Measurements from ENCODE around the gene NT5C. TPM values are rescaled to one million over a fixed set of nuclear protein-coding genes. Genes with fewer than 3 reads are reported as not detected.

The NT5C gene
- total RNA-seq, 1 experiment from 2014 or later, result 115 TPM

- Histone ChIP-seq H3K4me1 (ENCODE audit: control insufficient read depth in 1 of 2, insufficient read depth in 2 of 2, low read length in 2 of 2) (peaks cover 31 to 40% of the 10 kb centered on the region in 2 experiments), H3K4me3 (replicated peaks in 1 of 2; ENCODE audit: low read depth in 1 of 2, low read length in 2 of 2) (no peak overlapping the region), H3K4me2 (ENCODE audit: low read length) (no peak overlapping the region), H2AFZ (ENCODE audit: low read depth, low read length, poor library complexity, severe bottlenecking) (no peak overlapping the region), H3K27me3 (ENCODE audit: insufficient read depth, low read length) (no peaks in the 10 kb centered on the region), H3K9me2 (ENCODE audit: insufficient read depth) (no peaks in the 10 kb centered on the region), H3K9ac (ENCODE audit: low read length) (no peak overlapping the region), H3K79me2 (ENCODE audit: insufficient read depth, low read length) (peaks cover 6% of the 10 kb centered on the region), H3K9me3 (ENCODE audit: control insufficient read depth in 1 of 2, insufficient read depth in 1 of 2, low read depth in 1 of 2, low read length in 2 of 2) (no peaks in the 10 kb centered on the region), H3K27ac (ENCODE audit: low read depth, low read length) (no peak overlapping the region), H3K36me3 (ENCODE audit: control insufficient read depth in 1 of 2, insufficient read depth in 2 of 2, low read length in 2 of 2) (peaks cover 18 to 38% of the 10 kb centered on the region in 2 experiments), H4K20me1 (ENCODE audit: insufficient read depth) (no peaks in the 10 kb centered on the region)
- ChIA-PET RAD21 (ENCODE audit: low non-redundant PET in 1 of 2, low total read pairs in 2 of 2, uncharacterized antibody in 2 of 2, unreplicated experiment in 2 of 2) (no interaction called here), CTCF (interaction anchor here (0.6 kb wide), 1 partner anchor 31 kb away, joined by 3 read pairs; no protein-coding TSS in a partner anchor), POLR2A (no interaction called here)
- TSS peak; percentile 38 for BruUV-seq (replicated peaks)
- DNase-seq (ENCODE audit: low read depth, low spot score) (no peak), ATAC-seq (no peak)
- no peak for TF ChIP-seq JUND (IDR thresholded peaks at IDR 0.05)
- intact Hi-C loops (cut with micrococcal nuclease), result no loop called here
These were observed 32.7 kb downstream of the NT5C start for GRCh38 chr17:75098861-75099260.

GRCh38 chr17:75097865-75098264 is 33.7 kb downstream of the NT5C start:
- ATAC-seq (no peak), DNase-seq (ENCODE audit: low read depth, low spot score) (no peak)
- ChIA-PET CTCF (no interaction called here), RAD21 (ENCODE audit: low non-redundant PET in 1 of 2, low total read pairs in 2 of 2, uncharacterized antibody in 2 of 2, unreplicated experiment in 2 of 2) (no interaction called here), POLR2A (interaction anchor here (2.8 kb wide), 1 partner anchor 11 kb away, joined by 15 read pairs; the partner anchor contains the start of gene SLC16A5)
- no peak overlapping the region for H3K4me2 ChIP-seq (ENCODE audit: low read length)
- H3K9me2 ChIP-seq (ENCODE audit: insufficient read depth), result no peaks in the 10 kb centered on the region
- H3K79me2 ChIP-seq (ENCODE audit: insufficient read depth, low read length), result peaks cover 16% of the 10 kb centered on the region
- no peak overlapping the region for H3K9ac ChIP-seq (ENCODE audit: low read length)
- BruUV-seq (replicated peaks), result no TSS peak
- peaks cover 40 to 50% of the 10 kb centered on the region in 2 experiments for H3K4me1 ChIP-seq (ENCODE audit: control insufficient read depth in 1 of 2, insufficient read depth in 2 of 2, low read length in 2 of 2)
- H4K20me1 ChIP-seq (ENCODE audit: insufficient read depth), result no peaks in the 10 kb centered on the region
- no peak overlapping the region for H3K27ac ChIP-seq (ENCODE audit: low read depth, low read length)
- intact Hi-C loops (cut with micrococcal nuclease), result no loop called here
- H3K4me3 ChIP-seq (replicated peaks in 1 of 2; ENCODE audit: low read depth in 1 of 2, low read length in 2 of 2), result no peak overlapping the region
- no peaks in the 10 kb centered on the region for H3K9me3 ChIP-seq (ENCODE audit: control insufficient read depth in 1 of 2, insufficient read depth in 1 of 2, low read depth in 1 of 2, low read length in 2 of 2)
- no peak overlapping the region for H2AFZ ChIP-seq (ENCODE audit: low read depth, low read length, poor library complexity, severe bottlenecking)
- peaks cover 18 to 34% of the 10 kb centered on the region in 2 experiments; a peak in 3 of 4 replicates for H3K36me3 ChIP-seq (ENCODE audit: control insufficient read depth in 1 of 2, insufficient read depth in 2 of 2, low read length in 2 of 2)
- no peaks in the 10 kb centered on the region for H3K27me3 ChIP-seq (ENCODE audit: insufficient read depth, low read length)
- TF ChIP-seq SP1 (IDR thresholded peaks at IDR 0.05; ENCODE audit: low read depth), result no peak
- no peak for TF ChIP-seq POLR2AphosphoS5 (IDR thresholded peaks at IDR 0.05; ENCODE audit: low read depth, low read length)
- no peak for TF ChIP-seq ZBTB33 (IDR thresholded peaks at IDR 0.05; ENCODE audit: extremely low read depth, insufficient replicate concordance, low read length)
- no peak for TF ChIP-seq TCF7L2 (IDR thresholded peaks at IDR 0.05; ENCODE audit: borderline replicate concordance, extremely low read depth, insufficient read depth, insufficient read length)
- TF ChIP-seq RAD21 (IDR thresholded peaks at IDR 0.05; ENCODE audit: low read depth), result no peak
- no peak for TF ChIP-seq CBX3 (IDR thresholded peaks at IDR 0.05; ENCODE audit: low read depth)
- TF ChIP-seq SIN3A (IDR thresholded peaks at IDR 0.05; ENCODE audit: low read depth), result no peak
- no peak for TF ChIP-seq ATF3 (IDR thresholded peaks at IDR 0.05)
- no peak for TF ChIP-seq ZNF274 (IDR thresholded peaks at IDR 0.05; ENCODE audit: low read depth, low read length)
- no peak for TF ChIP-seq JUND (IDR thresholded peaks at IDR 0.05)

All from HCT116 (cell line).